Upper lobe of left lung (tissue), 6 donors: Measurements from ENCODE around the gene LPAR5. TPM values are rescaled to one million over a fixed set of nuclear protein-coding genes. Genes with fewer than 3 reads are reported as not detected.

Source experiments
- ATAC-seq, 2 donors: fragments of 200-7000 bp; cut with Tn5 transposase; one replicate each; pipeline ENCODE4 v1.9.1; 2022; ENCODE audit warnings: mild to moderate bottlenecking in 2 of 2, moderate library complexity in 2 of 2; ENCODE audit not compliant: low FRiP score in 2 of 2
- DNase-seq, 2 donors: peaks; one replicate each; pipeline ENCODE4 v3.0.0-alpha.2; 2019 to 2020
- H3K27ac ChIP-seq, 4 donors: fragments of 200-600 bp; sonication (generic); one replicate each; pipeline ENCODE4 v1.5.1; 2016 to 2019
- H3K27me3 ChIP-seq, 4 donors: fragments of 200-600 bp; sonication (generic); one replicate each; pipeline ENCODE4 v1.5.1; 2017 to 2019
- H3K36me3 ChIP-seq, 4 donors: fragments of 200-600 bp; sonication (generic); one replicate each; pipeline ENCODE4 v1.5.1; 2016 to 2019
- H3K4me1 ChIP-seq, 4 donors: fragments of 200-600 bp; sonication (generic); one replicate each; pipeline ENCODE4 v1.5.1; 2018 to 2019
- H3K4me3 ChIP-seq, 4 donors: fragments of 200-600 bp; sonication (generic); one replicate each; pipeline ENCODE4 v1.5.1; 2017 to 2019; ENCODE audit warnings: mild to moderate bottlenecking in 2 of 4, moderate library complexity in 1 of 4
- H3K9me3 ChIP-seq, 4 donors: fragments of 200-600 bp; sonication (generic); one replicate each; pipeline ENCODE4 v1.5.1; 2018 to 2019
- CTCF ChIP-seq, 6 experiments: fragments of 450-650 bp in 4 of 6; fragments of 200-600 bp in 2 of 6; sonication (generic) in 2 of 6; IDR thresholded peaks; one replicate each; pipeline ENCODE4 v1.5.1; 2016 to 2019; ENCODE audit warnings: antibody characterized with exemption in 6 of 6
- EP300 ChIP-seq, 4 donors: sonication (generic); formaldehyde crosslinking; IDR thresholded peaks; one replicate each; pipeline ENCODE4 v1.5.1; 2017; ENCODE audit warnings: antibody characterized with exemption in 4 of 4, control low read depth in 2 of 4
- POLR2A ChIP-seq, 4 donors: fragments of 450-650 bp; IDR thresholded peaks; one replicate each; pipeline ENCODE4 v1.5.1; 2016 to 2017; ENCODE audit warnings: antibody characterized with exemption in 4 of 4, mild to moderate bottlenecking in 2 of 4
- POLR2AphosphoS5 ChIP-seq, 2 donors: sonication (generic); formaldehyde crosslinking; IDR thresholded peaks; one replicate each; pipeline ENCODE4 v1.5.1; 2017; ENCODE audit warnings: antibody characterized with exemption in 2 of 2
- WGBS, 2 donors: methylation state at CpG; one replicate each; pipeline ENCODE4 v1.1.5; 2017 to 2018; 5-methylcytosine and 5-hydroxymethylcytosine counted together
- total RNA-seq, 6 donors: library from RNA; depleted of rRNA in 4 of 6; stranded (reverse); fragments of >200 nt in 4 of 6; gene quantifications; one replicate each; pipeline versions ENCODE4 v1.1.0 to v1.2.1, GENCODE V29; 2016 to 2021
- donor health status: DM: no; HTN: no; CAD: no; lungs with moderate emphysema.
- donor health status: DM: no; HTN: yes; CAD: no; lungs with severe emphysema.

LPAR5 gene
- total RNA-seq, 6 donors from 2014 or later, result 1.3 to 4.4 (median 2.9) TPM

GRCh38 chr12:6612247-6612646 is 23.5 kb downstream of the LPAR5 start:
- WGBS, 2 donors, result 42 to 65% methylated on average over 3 to 6 of the region's 6 CpGs
- peak overlapping the region; percentile 69 to 97 (median 92) for H3K27ac ChIP-seq
- peaks cover 23 to 35% (median 31%) of the 10 kb centered on the region in 4 donors for H3K4me1 ChIP-seq
- DNase-seq (no peak), ATAC-seq (no peak)
- H3K9me3 ChIP-seq, result no peaks in the 10 kb centered on the region
- H3K27me3 ChIP-seq, result no peaks in the 10 kb centered on the region
- H3K4me3 ChIP-seq, result no peak overlapping the region
- TF ChIP-seq POLR2AphosphoS5 (IDR thresholded peaks at IDR 0.05) (no peak), CTCF (IDR thresholded peaks at IDR 0.05) (no peak), POLR2A (IDR thresholded peaks at IDR 0.05) (no peak), EP300 (IDR thresholded peaks at IDR 0.05) (no peak)
- H3K36me3 ChIP-seq, result no peaks in the 10 kb centered on the region

- Histone ChIP-seq H3K4me1 (peaks cover 35 to 47% (median 45%) of the 10 kb centered on the region in 4 donors), H3K36me3 (no peaks in the 10 kb centered on the region), H3K27ac (peak overlapping the region; percentile 67 to 99 (median 97)), H3K4me3 (no peak overlapping the region), H3K9me3 (no peaks in the 10 kb centered on the region), H3K27me3 (no peaks in the 10 kb centered on the region)
- ATAC-seq (no peak), DNase-seq (no peak)
- TF ChIP-seq EP300 (IDR thresholded peaks at IDR 0.05) (no peak), POLR2AphosphoS5 (IDR thresholded peaks at IDR 0.05) (no peak), POLR2A (IDR thresholded peaks at IDR 0.05) (no peak), CTCF (IDR thresholded peaks at IDR 0.05) (no peak)
- WGBS, 2 donors, result 55 to 62% methylated on average over 8 of the region's 8 CpGs
Observed at GRCh38 chr12:6608592-6609281, 27.0 kb downstream of the LPAR5 start.

GRCh38 chr12:6607751-6608591 is 27.8 kb downstream of the LPAR5 start:
- peak in 1 of 2 donors; percentile 12 for TF ChIP-seq POLR2AphosphoS5 (IDR thresholded peaks at IDR 0.05)
- TF ChIP-seq POLR2A (IDR thresholded peaks at IDR 0.05), result no peak
- TF ChIP-seq EP300 (IDR thresholded peaks at IDR 0.05), result no peak
- 1 to 4% methylated on average over 8 of the region's 8 CpGs for WGBS, 2 donors
- H3K27me3 ChIP-seq, result no peaks in the 10 kb centered on the region
- peak overlapping the region; percentile 67 to 99 (median 97) for H3K27ac ChIP-seq
- no peaks in the 10 kb centered on the region for H3K36me3 ChIP-seq
- peak; percentile 15 to 42 for ATAC-seq
- no peak overlapping the region for H3K4me3 ChIP-seq
- no peaks in the 10 kb centered on the region for H3K9me3 ChIP-seq
- H3K4me1 ChIP-seq, result peaks cover 37 to 47% (median 46%) of the 10 kb centered on the region in 4 donors
- peak in 1 of 2 donors; percentile 80 for DNase-seq

- peaks cover 32 to 41% (median 40%) of the 10 kb centered on the region in 4 donors for H3K4me1 ChIP-seq
- no peaks in the 10 kb centered on the region for H3K27me3 ChIP-seq
- no peak for TF ChIP-seq EP300 (IDR thresholded peaks at IDR 0.05)
- TF ChIP-seq POLR2AphosphoS5 (IDR thresholded peaks at IDR 0.05), result peak; percentile 62 to 67
- peak in 1 of 6 experiments; percentile 7 for TF ChIP-seq CTCF (IDR thresholded peaks at IDR 0.05)
- peak in 1 of 4 donors; percentile 36 for TF ChIP-seq POLR2A (IDR thresholded peaks at IDR 0.05)
- H3K4me3 ChIP-seq, result peak overlapping the region; percentile 76 to 99 (median 96)
- H3K27ac ChIP-seq, result peak overlapping the region; percentile 96 to 99 (median 98)
- no peaks in the 10 kb centered on the region for H3K9me3 ChIP-seq
- ATAC-seq (peak; percentile 56 to 70), DNase-seq (peak; percentile 84 to 91)
- WGBS, 2 donors, result 0 to 1% methylated on average over 8 to 33 of the region's 70 CpGs
- peaks cover 8 to 9% (median 9%) of the 10 kb centered on the region in 4 donors for H3K36me3 ChIP-seq
Observed at GRCh38 chr12:6606331-6607131, 29.2 kb downstream of the LPAR5 start.
